Ovary (tissue), 9 donors: ENCODE measurements around the gene TRAF3IP3. TPM values are rescaled to one million over a fixed set of nuclear protein-coding genes. Genes with fewer than 3 reads are reported as not detected.
A peak's percentile ranks its signal among the peaks of the same experiment; 100 is the strongest.

Source experiments
- DNase-seq, 5 donors: peaks; one replicate each; pipeline ENCODE4 v3.0.0-alpha.2; 2019 to 2020
- H3K27ac ChIP-seq, 2 donors: fragments of 200-600 bp; one replicate each; pipeline versions ENCODE4 v1.5.1 to v1.8.0; 2019 to 2022
- H3K27me3 ChIP-seq: fragments of 200-600 bp; one replicate; pipeline ENCODE4 v1.8.0; 2022
- H3K36me3 ChIP-seq: fragments of 200-600 bp; sonication (generic); one replicate; pipeline ENCODE4 v1.5.1; 2019
- H3K4me1 ChIP-seq: one replicate; pipeline ENCODE4 v1.8.1; 2013; ENCODE audit warnings: mild to moderate bottlenecking, moderate library complexity; ENCODE audit not compliant: insufficient read depth
- H3K4me3 ChIP-seq: fragments of 200-600 bp; sonication (generic); one replicate; pipeline ENCODE4 v1.5.1; 2017
- H3K9me3 ChIP-seq, 2 donors: fragments of 200-600 bp in 1 of 2; sonication (generic) in 1 of 2; one replicate each; pipeline versions ENCODE4 v1.5.1 to v1.8.1; 2013 to 2019; ENCODE audit warnings: mild to moderate bottlenecking in 1 of 2, moderate library complexity in 1 of 2
- EP300 ChIP-seq: sonication (generic); formaldehyde crosslinking; IDR thresholded peaks from one replicate; pipeline ENCODE4 v1.6.1; 2017; ENCODE audit warnings: antibody characterized with exemption
- POLR2A ChIP-seq: fragments of 450-650 bp; IDR thresholded peaks from one replicate; pipeline ENCODE4 v1.6.1; 2017; ENCODE audit warnings: antibody characterized with exemption, mild to moderate bottlenecking, moderate library complexity
- WGBS, 3 donors: extraction: QIAGEN DNeasy Blood & Tissue Kit in 1 of 3; methylation state at CpG; one replicate each; pipeline versions ENCODE4 v1.1.5 to v1.1.7; 2013 to 2017; 5-methylcytosine and 5-hydroxymethylcytosine counted together
- intact Hi-C, 4 donors: fragments of 100-400 bp; cut with DNase I; formaldehyde crosslinking; loops; one replicate each; pipeline versions ENCODE4 v1.11.0 to v1.15.1; 2022 to 2023
- polyA plus RNA-seq, 2 donors: library from polyadenylated mRNA; stranded (reverse); fragments of 200-250 nt in 1 of 2; fragments of 350-450 nt in 1 of 2; fragmentation: Illumina TruSeq in 1 of 2; extraction: RNeasy Lipid Tissue Mini Kit (QIAGEN cat#74804) in 1 of 2; gene quantifications; one replicate each; pipeline ENCODE4 v1.2.3, GENCODE V29; 2013 to 2014
- total RNA-seq, 7 donors: library from RNA; depleted of rRNA in 2 of 7; stranded (reverse); fragments of >200 nt in 2 of 7; fragmentation: NEBNext Ultra II Directional in 3 of 7; extraction: Animal tissue kit (Norgen Biotek cat#: 25700) in 3 of 7; gene quantifications; one replicate each; pipeline versions ENCODE4 v1.1.0 to v1.2.4, GENCODE V29; 2016 to 2023
- TF ChIP-seq, protein P1 (sequence below), 3 donors: fragments of 450-650 bp in 2 of 3; fragments of 200-600 bp in 1 of 3; IDR thresholded peaks; one replicate each; pipeline versions ENCODE4 v1.5.1 to v1.8.0; 2016 to 2022; ENCODE audit warnings: antibody characterized with exemption in 3 of 3, mild to moderate bottlenecking in 1 of 3
- donor health status: DM: no; HTN: no; CAD: no; lungs with moderate emphysema.
- donor health status: DM: no; HTN: no; CAD: no.
- donor health status: Bipolar disorder and iron deficiency.
- donor health status: DM: yes; HTN: yes; CAD: no.
- donor health status: DM: no; HTN: no; CAD: no.
- donor health status: DM: yes; HTN: yes; CAD: no.

The TRAF3IP3 gene
- total and polyA plus RNA-seq, 9 donors, result 0.34 to 5.6 (median 1.4) TPM

DNA sequence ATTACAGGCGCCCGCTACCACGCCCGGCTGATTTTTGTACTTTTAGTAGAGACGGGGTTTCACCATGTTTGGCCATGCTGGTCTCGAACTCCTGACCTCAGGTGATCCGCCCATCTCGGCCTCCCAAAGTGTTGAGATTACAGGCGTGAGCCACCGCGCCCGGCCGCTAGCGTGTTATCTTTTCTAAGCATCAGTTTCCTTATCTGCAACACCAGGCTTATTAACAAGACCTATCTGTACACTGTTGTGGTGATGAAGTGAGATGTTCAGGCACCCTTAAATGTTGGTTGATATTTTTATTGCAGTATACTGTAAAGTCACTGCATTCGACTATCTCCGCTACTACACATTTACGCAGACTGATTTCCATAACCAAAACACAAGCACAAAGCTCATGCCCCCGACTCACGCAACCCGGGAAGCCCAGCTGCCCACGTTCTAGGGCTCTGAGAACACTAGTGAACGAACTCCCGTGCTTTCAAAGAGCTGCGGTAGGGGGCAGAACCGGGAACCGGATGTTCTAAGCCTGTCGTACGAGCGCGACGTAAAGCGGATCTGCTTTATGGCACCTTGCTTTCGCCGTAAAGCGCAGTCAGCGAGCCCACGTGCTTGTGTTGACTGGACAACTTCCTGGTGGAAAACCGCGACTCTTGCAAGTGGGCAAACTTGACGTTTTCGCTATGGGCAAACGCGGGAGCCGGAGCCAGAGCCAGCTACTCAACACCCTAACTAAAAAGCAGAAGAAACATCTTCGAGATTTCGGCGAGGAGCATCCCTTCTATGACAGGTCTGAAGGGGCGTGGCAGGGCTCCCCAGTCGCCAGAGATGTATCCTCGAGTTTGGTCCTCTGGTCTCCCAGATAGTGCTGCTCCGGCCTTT, 71.8 kb downstream of the TRAF3IP3 start, which contains the start of gene UTP25:
UTP25 (plus strand) TSS at position 589 of the 879 bp plus-strand sequence; CDS start at position 681, 92 bp downstream.
- intact Hi-C loops, result no loop called here
- Histone ChIP-seq H3K4me3 (peak within 1 kb of the TSS; percentile 89), H3K27ac (peak within 1 kb of the TSS in 1 of 2 donors; percentile 45), H3K4me1 (peaks cover 2% of the 10 kb centered on the region), H3K9me3 (no peaks in the 10 kb centered on the region), H3K36me3 (no peaks in the 10 kb centered on the region), H3K27me3 (no peaks in the 10 kb centered on the region)
- WGBS, 3 donors, result 19 to 20% (median 20%) methylated on average over 51 of the region's 51 CpGs
- DNase-seq, result peak; percentile 88 to 95 (median 94)
- TF ChIP-seq EP300, result no peak
- TF ChIP-seq, protein P1, sequence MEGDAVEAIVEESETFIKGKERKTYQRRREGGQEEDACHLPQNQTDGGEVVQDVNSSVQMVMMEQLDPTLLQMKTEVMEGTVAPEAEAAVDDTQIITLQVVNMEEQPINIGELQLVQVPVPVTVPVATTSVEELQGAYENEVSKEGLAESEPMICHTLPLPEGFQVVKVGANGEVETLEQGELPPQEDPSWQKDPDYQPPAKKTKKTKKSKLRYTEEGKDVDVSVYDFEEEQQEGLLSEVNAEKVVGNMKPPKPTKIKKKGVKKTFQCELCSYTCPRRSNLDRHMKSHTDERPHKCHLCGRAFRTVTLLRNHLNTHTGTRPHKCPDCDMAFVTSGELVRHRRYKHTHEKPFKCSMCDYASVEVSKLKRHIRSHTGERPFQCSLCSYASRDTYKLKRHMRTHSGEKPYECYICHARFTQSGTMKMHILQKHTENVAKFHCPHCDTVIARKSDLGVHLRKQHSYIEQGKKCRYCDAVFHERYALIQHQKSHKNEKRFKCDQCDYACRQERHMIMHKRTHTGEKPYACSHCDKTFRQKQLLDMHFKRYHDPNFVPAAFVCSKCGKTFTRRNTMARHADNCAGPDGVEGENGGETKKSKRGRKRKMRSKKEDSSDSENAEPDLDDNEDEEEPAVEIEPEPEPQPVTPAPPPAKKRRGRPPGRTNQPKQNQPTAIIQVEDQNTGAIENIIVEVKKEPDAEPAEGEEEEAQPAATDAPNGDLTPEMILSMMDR (IDR thresholded peaks at IDR 0.05), result peak; percentile 36 to 87 (median 68)
- TF ChIP-seq POLR2A, result no peak

DNA sequence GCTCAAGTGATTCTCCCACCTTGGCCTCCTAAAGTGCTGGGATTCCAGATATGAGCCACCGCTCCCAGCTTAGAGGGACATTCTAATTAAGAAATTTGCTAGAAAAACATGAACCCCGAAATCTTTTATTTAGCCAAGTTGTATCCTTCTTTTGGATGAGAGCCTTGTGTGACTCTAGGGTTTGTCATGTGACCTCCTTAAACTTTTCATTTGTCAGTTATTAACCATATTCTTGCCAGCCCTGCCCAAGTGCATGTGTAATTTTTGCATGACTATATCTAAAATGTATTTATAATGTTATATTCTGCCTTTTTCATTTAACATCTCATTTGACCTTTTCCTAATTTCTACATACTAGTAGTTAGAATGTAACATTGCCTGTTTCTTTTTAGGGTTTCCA, 73.9 kb downstream of the TRAF3IP3 start:
- TF ChIP-seq POLR2A (no peak), EP300 (no peak)
- TF ChIP-seq, protein P1 (IDR thresholded peaks at IDR 0.05), result no peak
- no peaks in the 10 kb centered on the region for H3K9me3 ChIP-seq
- no peaks in the 10 kb centered on the region for H3K36me3 ChIP-seq
- H3K27ac ChIP-seq, result no peak overlapping the region
- no peak overlapping the region for H3K4me3 ChIP-seq
- intact Hi-C loops, result loop anchor here in 1 of 4 donors (10.0 kb wide), 1 partner anchor 255 kb away; no protein-coding TSS in a partner anchor
- no peak for DNase-seq
- 77 to 79% (median 78%) methylated on average over 2 of the region's 2 CpGs for WGBS, 3 donors
- H3K4me1 ChIP-seq, result peaks cover 2% of the 10 kb centered on the region
- H3K27me3 ChIP-seq, result no peaks in the 10 kb centered on the region

GRCh38 chr1:209830722-209831121, 74.9 kb downstream of the TRAF3IP3 start:
- TF ChIP-seq, protein P1 (IDR thresholded peaks at IDR 0.05), result no peak
- TF ChIP-seq POLR2A (no peak), EP300 (no peak)
- WGBS, 3 donors, result 89 to 95% (median 94%) methylated on average over 3 of the region's 3 CpGs
- intact Hi-C loops, result loop anchor here in 1 of 4 donors (10.0 kb wide), 1 partner anchor 256 kb away; no protein-coding TSS in a partner anchor
- Histone ChIP-seq H3K9me3 (no peaks in the 10 kb centered on the region), H3K27me3 (no peaks in the 10 kb centered on the region), H3K27ac (no peak overlapping the region), H3K4me3 (no peak overlapping the region), H3K36me3 (no peaks in the 10 kb centered on the region), H3K4me1 (peaks cover 2% of the 10 kb centered on the region)
- DNase-seq, result no peak

- no peak overlapping the region for H3K4me3 ChIP-seq
- no peaks in the 10 kb centered on the region for H3K9me3 ChIP-seq
- intact Hi-C loops, result loop anchor here in 1 of 4 donors (10.0 kb wide), 1 partner anchor 257 kb away; no protein-coding TSS in a partner anchor
- TF ChIP-seq EP300, result no peak
- TF ChIP-seq, protein P1 (IDR thresholded peaks at IDR 0.05), result no peak
- no peak for TF ChIP-seq POLR2A
- no peaks in the 10 kb centered on the region for H3K27me3 ChIP-seq
- H3K36me3 ChIP-seq, result no peaks in the 10 kb centered on the region
- WGBS, 3 donors, result 90 to 97% (median 95%) methylated on average over 1 of the region's 1 CpG
- no peak for DNase-seq
- no peak overlapping the region for H3K27ac ChIP-seq
- H3K4me1 ChIP-seq, result peaks cover 2% of the 10 kb centered on the region
Observed at GRCh38 chr1:209831615-209832014, 75.8 kb downstream of the TRAF3IP3 start.

Other genes with a start within 250 kb of the TRAF3IP3 start
- gene CAMK1G, start 172.3 kb upstream of the TRAF3IP3 start, total RNA-seq, result 10 to 100 TPM; 10.1 to 16.7 (median 12.0) TPM
- 10 to 100 TPM in 1 of 2 donors, 1 to 10 TPM in 1; 7.6 to 20.2 TPM for gene CAMK1G, start 172.3 kb upstream of the TRAF3IP3 start, polyA plus RNA-seq
- gene LAMB3, start 103.6 kb upstream of the TRAF3IP3 start, total RNA-seq, result 10 to 100 TPM in 1 of 7 donors, 1 to 10 TPM in 4, under 1 TPM in 2; 0.58 to 56.9 (median 4.2) TPM
- 1 to 10 TPM in 1 of 2 donors, under 1 TPM in 1; 0.54 to 7.0 TPM for gene LAMB3, start 103.6 kb upstream of the TRAF3IP3 start, polyA plus RNA-seq
- 100 to 1,000 TPM in 3 of 7 donors, 10 to 100 TPM in 4; 61.4 to 392 (median 79.2) TPM for gene G0S2, start 80.6 kb upstream of the TRAF3IP3 start, total RNA-seq
- 10 to 100 TPM; 41.5 to 75.4 TPM for gene G0S2, start 80.6 kb upstream of the TRAF3IP3 start, polyA plus RNA-seq
- gene HSD11B1, start 51.2 kb upstream of the TRAF3IP3 start, total RNA-seq, result 100 to 1,000 TPM in 1 of 7 donors, 10 to 100 TPM in 5, 1 to 10 TPM in 1; 7.4 to 106 (median 57.7) TPM
- 100 to 1,000 TPM in 1 of 2 donors, 10 to 100 TPM in 1; 32.0 to 265 TPM for gene HSD11B1, start 51.2 kb upstream of the TRAF3IP3 start, polyA plus RNA-seq
- 1 to 10 TPM in 5 of 7 donors, under 1 TPM in 2; 0.83 to 1.6 (median 1.4) TPM for gene C1orf74, start 28.5 kb downstream of the TRAF3IP3 start, total RNA-seq
- 1 to 10 TPM in 1 of 2 donors, under 1 TPM in 1; 0.62 to 2.5 TPM for gene C1orf74, start 28.5 kb downstream of the TRAF3IP3 start, polyA plus RNA-seq
- gene IRF6, start 50.1 kb downstream of the TRAF3IP3 start, total RNA-seq, result 10 to 100 TPM in 1 of 7 donors, 1 to 10 TPM in 6; 2.5 to 24.2 (median 5.4) TPM
- 1 to 10 TPM in 1 of 2 donors, under 1 TPM in 1; 0.80 to 2.5 TPM for gene IRF6, start 50.1 kb downstream of the TRAF3IP3 start, polyA plus RNA-seq
- 1 to 10 TPM; 6.0 to 9.9 (median 8.4) TPM for gene UTP25, start 71.9 kb downstream of the TRAF3IP3 start, total RNA-seq
- gene UTP25, start 71.9 kb downstream of the TRAF3IP3 start, polyA plus RNA-seq, result 1 to 10 TPM; 4.3 to 8.1 TPM
- gene SYT14, start 182.2 kb downstream of the TRAF3IP3 start, total RNA-seq, result under 1 TPM in 4 of 7 donors, not detected in 3; under 0.01 to 0.45 (median 0.22) TPM
- gene SYT14, start 182.2 kb downstream of the TRAF3IP3 start, polyA plus RNA-seq, result under 1 TPM; 0.05 to 0.22 TPM